ENCODE measurements around the gene PHYH. TPM values are rescaled to one million over a fixed set of nuclear protein-coding genes. Genes with fewer than 3 reads are reported as not detected.

PHYH gene
- total and polyA plus RNA-seq, 2 of the 4 experiments (the other 2 are of a cell fraction): 10.9 to 13.4 TPM

DNA sequence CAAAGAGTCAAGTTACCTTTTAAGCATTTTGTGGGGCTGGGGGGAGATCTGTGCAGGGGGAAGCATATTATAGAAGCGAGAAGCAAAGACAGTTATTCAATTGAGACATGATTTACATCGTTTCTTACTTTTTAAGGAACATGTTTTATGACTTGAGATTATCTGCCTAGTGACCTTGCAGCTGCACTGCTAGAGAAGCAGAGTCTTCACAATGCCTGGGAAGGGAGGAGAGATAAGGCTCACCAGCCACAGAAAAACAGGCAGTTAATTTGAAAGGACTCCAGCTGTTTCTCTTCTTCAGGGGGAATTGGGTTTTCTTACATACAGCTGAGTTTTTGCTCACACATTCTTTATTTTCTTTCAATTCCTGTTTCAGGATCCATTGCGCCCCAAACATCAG is 31.0 kb downstream of the PHYH start:
- Histone ChIP-seq H2BK120ac (ENCODE audit: low read depth, low read length) (no peak overlapping the region), H3K23ac (ENCODE audit: low read depth, low read length) (no peak overlapping the region), H2BK15ac (ENCODE audit: low read depth, low read length) (no peak overlapping the region), H3K9me1 (ENCODE audit: insufficient read depth, low read length) (peaks cover 3% of the 10 kb centered on the region), H3K4ac (ENCODE audit: low read depth, low read length) (no peak overlapping the region), H3K9me3 (ENCODE audit: control insufficient read depth, insufficient read depth, low read length) (no peaks in the 10 kb centered on the region), H3K56ac (ENCODE audit: extremely low read depth, insufficient read depth, low read length) (no peak overlapping the region), H4K8ac (ENCODE audit: low read depth in 2 of 2, low read length in 2 of 2) (no peak overlapping the region), H2AK5ac (ENCODE audit: low read depth, low read length) (no peak overlapping the region), H2AK9ac (replicated peaks; ENCODE audit: low read depth, low read length, poor library complexity) (no peak overlapping the region), H4K5ac (ENCODE audit: low read depth, low read length) (no peak overlapping the region), H4K91ac (ENCODE audit: insufficient read depth, low read depth, low read length) (no peak overlapping the region), H2BK5ac (ENCODE audit: low read depth, low read length, poor library complexity, severe bottlenecking) (no peak overlapping the region), H3K79me1 (ENCODE audit: low read depth in 1 of 2, low read length in 2 of 2) (no peaks in the 10 kb centered on the region), H3K4me3 (ENCODE audit: insufficient read depth, low read depth, low read length) (no peak overlapping the region), H3K18ac (ENCODE audit: low read depth, low read length) (no peak overlapping the region), H3K27ac (ENCODE audit: insufficient read depth, low read length) (no peak overlapping the region), H3K4me2 (ENCODE audit: low read depth, low read length) (no peak overlapping the region), H3K14ac (replicated peaks; ENCODE audit: low read depth, low read length) (no peak overlapping the region), H3K36me3 (ENCODE audit: control insufficient read depth, insufficient read depth, low read length) (no peaks in the 10 kb centered on the region), H2BK20ac (ENCODE audit: low read depth, low read length) (no peak overlapping the region), H3K9ac (ENCODE audit: low read depth, low read length) (no peak overlapping the region), H3K27me3 (ENCODE audit: control insufficient read depth, insufficient read depth, low read length) (peaks cover 2% of the 10 kb centered on the region), H2AFZ (replicated peaks; ENCODE audit: low read length, poor library complexity) (no peak overlapping the region), H3K4me1 (ENCODE audit: control insufficient read depth, insufficient read depth, low read length) (peaks cover 3% of the 10 kb centered on the region; the same call in 1 of the 2 replicates), H4K20me1 (ENCODE audit: insufficient read depth, low read length) (no peaks in the 10 kb centered on the region)
- dilution Hi-C loops (cut with HindIII; ENCODE audit: low sequenced_read_pairs, unreplicated experiment) (no loop called here), in situ Hi-C loops (cut with MboI; ENCODE audit: low sequenced_read_pairs) (no loop called here), intact Hi-C loops (cut with micrococcal nuclease) (no loop called here)
- ChIA-PET POLR2A (ENCODE audit: unreplicated experiment) (no interaction called here), CTCF (no interaction called here)
- BruUV-seq (replicated peaks): no TSS peak
- ATAC-seq (ENCODE audit: low read depth) (no peak), DNase-seq (no peak)
- TF ChIP-seq, protein P1, sequence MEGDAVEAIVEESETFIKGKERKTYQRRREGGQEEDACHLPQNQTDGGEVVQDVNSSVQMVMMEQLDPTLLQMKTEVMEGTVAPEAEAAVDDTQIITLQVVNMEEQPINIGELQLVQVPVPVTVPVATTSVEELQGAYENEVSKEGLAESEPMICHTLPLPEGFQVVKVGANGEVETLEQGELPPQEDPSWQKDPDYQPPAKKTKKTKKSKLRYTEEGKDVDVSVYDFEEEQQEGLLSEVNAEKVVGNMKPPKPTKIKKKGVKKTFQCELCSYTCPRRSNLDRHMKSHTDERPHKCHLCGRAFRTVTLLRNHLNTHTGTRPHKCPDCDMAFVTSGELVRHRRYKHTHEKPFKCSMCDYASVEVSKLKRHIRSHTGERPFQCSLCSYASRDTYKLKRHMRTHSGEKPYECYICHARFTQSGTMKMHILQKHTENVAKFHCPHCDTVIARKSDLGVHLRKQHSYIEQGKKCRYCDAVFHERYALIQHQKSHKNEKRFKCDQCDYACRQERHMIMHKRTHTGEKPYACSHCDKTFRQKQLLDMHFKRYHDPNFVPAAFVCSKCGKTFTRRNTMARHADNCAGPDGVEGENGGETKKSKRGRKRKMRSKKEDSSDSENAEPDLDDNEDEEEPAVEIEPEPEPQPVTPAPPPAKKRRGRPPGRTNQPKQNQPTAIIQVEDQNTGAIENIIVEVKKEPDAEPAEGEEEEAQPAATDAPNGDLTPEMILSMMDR (conservative IDR thresholded peaks at IDR 0.05; ENCODE audit: low read depth, low read length): no peak
- no peak for TF ChIP-seq RCOR1 (IDR thresholded peaks at IDR 0.05; ENCODE audit: insufficient replicate concordance, low read length)
- TF ChIP-seq, protein P2, sequence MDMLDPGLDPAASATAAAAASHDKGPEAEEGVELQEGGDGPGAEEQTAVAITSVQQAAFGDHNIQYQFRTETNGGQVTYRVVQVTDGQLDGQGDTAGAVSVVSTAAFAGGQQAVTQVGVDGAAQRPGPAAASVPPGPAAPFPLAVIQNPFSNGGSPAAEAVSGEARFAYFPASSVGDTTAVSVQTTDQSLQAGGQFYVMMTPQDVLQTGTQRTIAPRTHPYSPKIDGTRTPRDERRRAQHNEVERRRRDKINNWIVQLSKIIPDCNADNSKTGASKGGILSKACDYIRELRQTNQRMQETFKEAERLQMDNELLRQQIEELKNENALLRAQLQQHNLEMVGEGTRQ (IDR thresholded peaks at IDR 0.05; ENCODE audit: low read depth, low read length): no peak
- TF ChIP-seq CEBPB (IDR thresholded peaks at IDR 0.05; ENCODE audit: low read depth, low read length): no peak
- TF ChIP-seq FOS (IDR thresholded peaks at IDR 0.05; ENCODE audit: low read depth, low read length): no peak
- 20% methylated on average over 1 of the region's 3 CpGs; no CpG with 5 or more reads in 1 of the 2 experiments for WGBS, 2 experiments (ENCODE audit: extremely low coverage in 2 of 2, insufficient read length in 1 of 2)
